Measurements from ENCODE around the gene SETD3.
A peak's percentile ranks its signal among the peaks of the same experiment; 100 is the strongest.

The SETD3 gene

DNA sequence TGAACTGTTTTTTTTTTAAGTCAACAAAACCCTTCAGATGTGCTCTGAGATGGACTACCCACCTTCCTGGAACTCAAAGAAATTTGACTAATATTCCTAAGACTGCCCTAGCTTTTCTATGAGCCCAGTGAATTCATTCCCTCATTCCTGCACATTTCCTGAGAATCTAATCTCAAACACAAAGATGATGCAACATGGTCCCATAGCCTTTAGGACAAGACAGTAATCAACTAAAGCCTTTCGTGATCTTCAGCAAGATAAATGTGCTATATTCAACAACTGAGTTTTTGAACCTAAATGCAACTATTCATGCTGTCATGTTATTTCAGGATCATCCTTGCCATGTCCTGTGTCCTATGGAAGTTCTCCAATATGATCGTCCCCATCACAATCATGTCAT is 5.0 kb downstream of the SETD3 start:
- DNase-seq (ENCODE audit: low read depth) = no peak
- no peak overlapping the region for H3K4me3 ChIP-seq (ENCODE audit: low read depth, low read length)
- TF ChIP-seq, protein P1, sequence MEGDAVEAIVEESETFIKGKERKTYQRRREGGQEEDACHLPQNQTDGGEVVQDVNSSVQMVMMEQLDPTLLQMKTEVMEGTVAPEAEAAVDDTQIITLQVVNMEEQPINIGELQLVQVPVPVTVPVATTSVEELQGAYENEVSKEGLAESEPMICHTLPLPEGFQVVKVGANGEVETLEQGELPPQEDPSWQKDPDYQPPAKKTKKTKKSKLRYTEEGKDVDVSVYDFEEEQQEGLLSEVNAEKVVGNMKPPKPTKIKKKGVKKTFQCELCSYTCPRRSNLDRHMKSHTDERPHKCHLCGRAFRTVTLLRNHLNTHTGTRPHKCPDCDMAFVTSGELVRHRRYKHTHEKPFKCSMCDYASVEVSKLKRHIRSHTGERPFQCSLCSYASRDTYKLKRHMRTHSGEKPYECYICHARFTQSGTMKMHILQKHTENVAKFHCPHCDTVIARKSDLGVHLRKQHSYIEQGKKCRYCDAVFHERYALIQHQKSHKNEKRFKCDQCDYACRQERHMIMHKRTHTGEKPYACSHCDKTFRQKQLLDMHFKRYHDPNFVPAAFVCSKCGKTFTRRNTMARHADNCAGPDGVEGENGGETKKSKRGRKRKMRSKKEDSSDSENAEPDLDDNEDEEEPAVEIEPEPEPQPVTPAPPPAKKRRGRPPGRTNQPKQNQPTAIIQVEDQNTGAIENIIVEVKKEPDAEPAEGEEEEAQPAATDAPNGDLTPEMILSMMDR (conservative IDR thresholded peaks at IDR 0.05; ENCODE audit: low read depth, low read length) = no peak

GRCh38 chr14:99475179-99475578 is 5.5 kb downstream of the SETD3 start:
- no peak overlapping the region for H3K4me3 ChIP-seq (ENCODE audit: low read depth, low read length)
- peak; percentile 51 for DNase-seq (ENCODE audit: low read depth)
- TF ChIP-seq, protein P1 (conservative IDR thresholded peaks at IDR 0.05; ENCODE audit: low read depth, low read length) = peak; percentile 25

- no peak overlapping the region for H3K4me3 ChIP-seq (ENCODE audit: low read depth, low read length)
- TF ChIP-seq, protein P1 (conservative IDR thresholded peaks at IDR 0.05; ENCODE audit: low read depth, low read length) = no peak
- DNase-seq (ENCODE audit: low read depth) = no peak
Measured at GRCh38 chr14:99473458-99473857, 7.2 kb downstream of the SETD3 start.

DNA sequence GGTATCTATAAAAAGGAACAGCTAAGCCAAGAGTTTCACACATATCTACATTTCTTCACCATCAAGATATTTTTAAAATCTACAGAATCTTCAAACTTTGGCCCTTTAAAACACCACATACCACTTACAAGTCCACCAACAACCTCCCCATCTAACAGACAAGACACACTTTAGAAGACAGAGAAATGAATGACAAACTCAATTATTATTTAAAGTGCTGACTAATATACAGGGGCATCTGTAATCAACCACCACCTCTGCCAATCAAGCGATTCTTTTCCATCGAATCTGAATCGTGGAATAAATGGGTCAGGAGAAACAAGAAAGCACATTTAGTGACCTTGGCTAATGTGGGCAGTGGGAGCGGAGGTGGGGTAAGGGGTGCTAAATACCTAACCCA is 7.7 kb downstream of the SETD3 start:
- TF ChIP-seq, protein P1 (conservative IDR thresholded peaks at IDR 0.05; ENCODE audit: low read depth, low read length) = no peak
- no peak overlapping the region for H3K4me3 ChIP-seq (ENCODE audit: low read depth, low read length)
- no peak for DNase-seq (ENCODE audit: low read depth)

DNA sequence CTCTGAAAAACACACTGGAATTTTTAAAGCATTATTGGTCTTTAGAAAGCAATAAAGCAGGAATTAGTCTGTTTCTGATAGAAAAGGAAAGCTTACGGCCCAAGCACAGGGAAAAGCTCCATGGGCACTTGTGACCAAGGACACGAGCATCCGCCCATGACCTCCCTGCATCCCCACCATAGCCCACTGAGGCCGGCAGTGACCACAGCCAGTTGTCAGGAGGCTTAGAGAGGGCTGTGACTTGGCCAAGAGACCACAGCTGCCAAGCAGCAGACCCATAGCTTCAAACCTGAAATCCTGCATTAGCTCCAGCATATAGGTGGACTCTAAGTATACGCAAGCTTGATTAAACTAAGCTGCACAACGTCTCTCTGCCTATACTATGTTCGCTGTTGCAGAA is 8.9 kb downstream of the SETD3 start:
- TF ChIP-seq, protein P1 (conservative IDR thresholded peaks at IDR 0.05; ENCODE audit: low read depth, low read length) = no peak
- no peak for DNase-seq (ENCODE audit: low read depth)

GRCh38 chr14:99468836-99469592 is 11.6 kb downstream of the SETD3 start:
- TF ChIP-seq, protein P1 (conservative IDR thresholded peaks at IDR 0.05; ENCODE audit: low read depth, low read length) = no peak
- H3K4me3 ChIP-seq (ENCODE audit: low read depth, low read length) = no peak overlapping the region
- no peak for DNase-seq (ENCODE audit: low read depth)

More for the DNA sequence above, 8.9 kb downstream of the SETD3 start:
- no peak overlapping the region for H3K4me3 ChIP-seq (ENCODE audit: low read depth, low read length)

GRCh38 chr14:99468081-99468480 is 12.6 kb downstream of the SETD3 start:
- H3K4me3 ChIP-seq (ENCODE audit: low read depth, low read length) = no peak overlapping the region
- TF ChIP-seq, protein P1 (conservative IDR thresholded peaks at IDR 0.05; ENCODE audit: low read depth, low read length) = no peak
- DNase-seq (ENCODE audit: low read depth) = no peak

Data from choroid plexus epithelial cell (primary cell).